T47D (cell line): Measurements from ENCODE around the gene LHFPL2.
"Not testable (repeated sequence)": the region's sequence is repeated elsewhere in the genome, so short reads cannot be mapped to it uniquely, and the experiment has no call there.

Experiments used
- DNase-seq, 2 experiments: peaks; one replicate each; pipeline versions ENCODE4 v3.0.0 to v3.0.0-alpha.2; 2011 to 2012; ENCODE audit warnings: low read depth in 1 of 2, low spot score in 1 of 2
- JUND ChIP-seq: IDR thresholded peaks from 2 replicates; pipeline ENCODE4 v1.6.1; 2012; ENCODE audit warnings: low read depth
- in situ Hi-C: cut with HindIII; loops from 2 replicates; pipeline ENCODE4 v1.10.0; 2016; ENCODE audit warnings: low sequenced_read_pairs, low pct_unique_long_range_greater_than_20kb

The LHFPL2 gene

GRCh38 chr5:78630047-78630446 lies 18.5 kb downstream of the LHFPL2 start:
- in situ Hi-C loops: no loop called here
- TF ChIP-seq JUND: no peak

GRCh38 chr5:78629624-78630023 lies 18.9 kb downstream of the LHFPL2 start:
- DNase-seq: no peak
- no peak for TF ChIP-seq JUND
- in situ Hi-C loops: no loop called here

More at GRCh38 chr5:78630047-78630446, 18.5 kb downstream of the LHFPL2 start:
- DNase-seq: no peak

- in situ Hi-C loops: no loop called here
- TF ChIP-seq JUND: no peak
- DNase-seq: no peak
Observed at GRCh38 chr5:78628270-78628992, 20.1 kb downstream of the LHFPL2 start.

DNA sequence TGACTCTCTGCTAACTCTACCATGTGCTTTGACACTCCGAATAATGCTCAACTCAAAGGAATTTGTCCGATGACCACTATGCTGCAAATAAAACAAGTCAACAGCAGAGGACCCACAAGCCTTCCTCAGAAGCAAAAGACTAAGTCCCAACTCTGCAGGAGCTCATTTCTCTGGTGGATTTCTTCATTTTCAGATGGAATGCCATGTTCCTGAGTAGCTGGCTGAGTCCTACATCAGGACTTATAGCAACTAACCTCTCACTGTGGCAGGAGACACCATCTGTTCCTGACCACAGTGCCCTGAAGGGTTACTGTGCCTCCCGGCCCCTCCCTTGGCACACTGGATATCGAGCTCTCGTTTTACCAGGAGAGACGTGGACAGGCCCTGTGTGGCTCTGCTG lies 20.8 kb downstream of the LHFPL2 start:
- TF ChIP-seq JUND: no peak
- in situ Hi-C loops: no loop called here
- DNase-seq: no peak

GRCh38 chr5:78627175-78627574 lies 21.4 kb downstream of the LHFPL2 start:
- in situ Hi-C loops: no loop called here
- DNase-seq: peak; percentile 40 to 59

DNA sequence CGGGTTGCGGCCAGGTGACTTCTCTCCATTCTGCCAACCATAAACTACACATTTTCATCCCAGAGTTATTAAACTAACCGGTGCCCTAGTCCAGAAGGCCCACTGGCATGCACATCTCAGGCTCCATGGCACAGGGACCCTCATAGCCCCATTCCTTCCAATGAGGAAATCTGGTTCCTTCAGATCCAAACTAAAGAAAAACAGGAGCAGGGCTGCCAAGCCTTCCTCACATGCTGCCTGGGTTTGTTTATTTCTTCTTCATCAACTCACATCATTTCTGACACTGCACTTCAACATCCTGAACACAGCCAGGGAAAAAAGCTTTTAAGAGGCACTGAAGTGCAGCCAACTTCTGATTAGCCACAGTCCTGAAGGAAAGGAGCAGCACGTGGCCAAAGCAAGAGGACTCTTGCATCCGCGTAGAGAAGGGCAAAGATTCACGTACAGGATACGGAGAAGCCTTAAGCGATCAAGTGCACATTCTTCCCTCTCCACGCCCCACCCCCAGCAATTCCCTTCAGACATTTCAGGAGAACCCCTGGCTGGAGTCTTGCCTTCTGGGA lies 22.5 kb downstream of the LHFPL2 start:
- in situ Hi-C loops: no loop called here
- no peak for DNase-seq
- TF ChIP-seq JUND: no peak

More at GRCh38 chr5:78627175-78627574, 21.4 kb downstream of the LHFPL2 start:
- TF ChIP-seq JUND: no peak

- in situ Hi-C loops: no loop called here
- TF ChIP-seq JUND: no peak
- DNase-seq: no peak
Observed at GRCh38 chr5:78624992-78625391, 23.6 kb downstream of the LHFPL2 start.

DNA sequence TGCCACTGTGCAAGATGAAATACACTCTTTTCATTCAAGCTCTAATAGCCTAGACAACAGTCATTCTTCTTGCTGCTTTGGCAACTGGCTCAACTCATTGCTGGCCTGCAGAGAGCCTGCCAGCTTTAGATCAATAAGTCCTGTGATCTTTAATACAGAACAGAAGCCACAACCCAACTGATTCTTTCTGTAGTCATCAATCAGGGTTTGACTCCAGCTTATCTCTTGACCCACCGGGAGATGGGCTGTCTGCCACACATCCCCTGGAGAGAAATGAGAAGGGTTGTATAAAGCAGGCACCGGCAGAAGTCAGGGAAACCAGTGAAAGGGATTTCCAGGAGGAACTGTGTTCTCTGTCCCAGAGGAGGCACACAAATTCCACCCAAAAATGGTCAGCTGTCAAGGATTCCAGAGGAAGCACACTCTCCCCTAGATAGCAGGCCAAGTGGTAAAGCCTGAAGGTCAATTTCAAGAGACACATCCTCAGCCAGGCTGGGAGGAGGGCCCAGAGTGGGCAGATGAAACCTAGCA lies 24.5 kb downstream of the LHFPL2 start:
- in situ Hi-C loops: no loop called here
- no peak for DNase-seq
- no peak for TF ChIP-seq JUND

- in situ Hi-C loops: no loop called here
- no peak for DNase-seq
- TF ChIP-seq JUND: no peak
Observed at GRCh38 chr5:78622302-78622971, 26.1 kb downstream of the LHFPL2 start.

DNA sequence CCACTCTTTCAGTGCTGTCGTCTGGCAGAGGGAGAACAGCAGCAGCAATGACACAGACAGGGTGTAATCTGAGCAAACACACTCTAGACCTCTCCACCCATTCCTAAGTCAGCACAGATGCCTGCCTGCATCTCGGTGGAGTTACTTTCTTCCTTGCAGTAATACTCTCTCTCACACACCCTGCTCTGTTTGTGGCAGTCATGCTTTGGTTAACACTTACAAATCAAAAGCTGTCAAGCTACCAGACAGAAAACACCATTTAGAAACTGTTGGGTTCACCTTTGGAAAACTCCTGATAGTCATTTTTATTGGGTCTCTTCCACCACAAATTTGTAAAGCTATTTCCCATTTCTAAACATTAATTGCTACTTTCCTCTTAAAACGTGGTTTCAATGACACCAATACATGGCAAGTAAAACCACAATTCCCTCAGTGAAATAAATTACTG lies 27.3 kb downstream of the LHFPL2 start:
- in situ Hi-C loops: no loop called here
- DNase-seq: no peak
- no peak for TF ChIP-seq JUND

GRCh38 chr5:78620119-78620518 lies 28.5 kb downstream of the LHFPL2 start:
- in situ Hi-C loops, DNase-seq: not testable (repeated sequence)

GRCh38 chr5:78618303-78618702 lies 30.3 kb downstream of the LHFPL2 start:
- no peak for DNase-seq
- no peak for TF ChIP-seq JUND
- in situ Hi-C loops: no loop called here

- no peak for DNase-seq
- in situ Hi-C loops: no loop called here
- no peak for TF ChIP-seq JUND
Observed at GRCh38 chr5:78615697-78616096, 32.9 kb downstream of the LHFPL2 start.

GRCh38 chr5:78614816-78615215 lies 33.8 kb downstream of the LHFPL2 start:
- in situ Hi-C loops: no loop called here
- no peak for TF ChIP-seq JUND
- DNase-seq: no peak
